Stimulated activated CD4-positive, alpha-beta T cell treated with anti-CD3 and anti-CD28 coated beads, Interleukin-12 subunit alpha, Interleukin-12 subunit beta, amount 100 ng/mL, for 48 hours (primary cell): ENCODE measurements around the gene AMER3.

ENCODE experiments used
- DNase-seq, 3 donors: peaks; one replicate each; pipeline ENCODE4 v3.0.0-alpha.2; 2020; ENCODE audit warnings: low read depth in 2 of 3, low spot score in 1 of 3

Gene AMER3

GRCh38 chr2:130778781-130779180 is 23.4 kb downstream of the AMER3 start:
- DNase-seq, result no peak

GRCh38 chr2:130785466-130786055 is 30.2 kb downstream of the AMER3 start:
- no peak for DNase-seq

- DNase-seq, result no peak
Observed at GRCh38 chr2:130786076-130786475, 30.7 kb downstream of the AMER3 start.

GRCh38 chr2:130787841-130788240 is 32.5 kb downstream of the AMER3 start:
- no peak for DNase-seq

- DNase-seq, result no peak
Observed at GRCh38 chr2:130790312-130790711, 35.0 kb downstream of the AMER3 start.

- DNase-seq, result no peak
Observed at GRCh38 chr2:130790804-130791616, 35.7 kb downstream of the AMER3 start.

GRCh38 chr2:130791617-130791939 is 36.2 kb downstream of the AMER3 start:
- no peak for DNase-seq

- DNase-seq, result no peak
Observed at GRCh38 chr2:130795431-130795830, 40.1 kb downstream of the AMER3 start.

- no peak for DNase-seq
Observed at GRCh38 chr2:130796290-130796689, 41.0 kb downstream of the AMER3 start.

GRCh38 chr2:130797493-130798435 is 42.4 kb downstream of the AMER3 start:
- peak; percentile 82 to 92 (median 90) for DNase-seq

GRCh38 chr2:130798472-130799218 is 43.3 kb downstream of the AMER3 start:
- DNase-seq, result no peak

GRCh38 chr2:130799295-130799694 is 44.0 kb downstream of the AMER3 start:
- DNase-seq, result no peak

GRCh38 chr2:130805613-130806012 is 50.3 kb downstream of the AMER3 start:
- DNase-seq, result no peak

GRCh38 chr2:130806370-130806769 is 51.0 kb downstream of the AMER3 start:
- DNase-seq, result no peak

GRCh38 chr2:130807659-130808385 is 52.5 kb downstream of the AMER3 start:
- DNase-seq, result no peak

- no peak for DNase-seq
Observed at GRCh38 chr2:130808482-130809268, 53.3 kb downstream of the AMER3 start.

- DNase-seq, result no peak
Observed at GRCh38 chr2:130810490-130810889, 55.1 kb downstream of the AMER3 start.

GRCh38 chr2:130813722-130814121 is 58.4 kb downstream of the AMER3 start:
- no peak for DNase-seq

GRCh38 chr2:130814931-130815680 is 59.8 kb downstream of the AMER3 start:
- no peak for DNase-seq
